HEK293T (cell line): ENCODE results near the gene AMER3.

ENCODE experiments used
- CTCF ChIA-PET: fragments of 350-600 bp; formaldehyde crosslinking; extraction: SDS; loops from one replicate; lab custom pipeline; 2021; ENCODE audit warnings: antibody characterized with exemption, inconsistent platforms; lab: Yijun Ruan, JAX
- POLR2A ChIA-PET: fragments of 350-600 bp; formaldehyde crosslinking; extraction: SDS; loops from one replicate; lab custom pipeline; 2020; ENCODE audit warnings: antibody characterized with exemption, inconsistent platforms; lab: Yijun Ruan, JAX
- DNase-seq: peaks from one replicate; pipeline ENCODE4 v3.0.0; 2012; ENCODE audit warnings: mixed read lengths; ENCODE audit errors: extremely low spot score
- ARNT ChIP-seq: fragments of 450-650 bp; IDR thresholded peaks from 2 replicates; pipeline ENCODE4 v1.6.1; 2017; ENCODE audit warnings: mild to moderate bottlenecking
- BHLHE40 ChIP-seq: fragments of 450-650 bp; IDR thresholded peaks from 2 replicates; pipeline ENCODE4 v1.6.1; 2016; ENCODE audit warnings: mild to moderate bottlenecking, moderate library complexity, borderline replicate concordance
- CTBP1 ChIP-seq: fragments of 450-650 bp; IDR thresholded peaks from 2 replicates; pipeline ENCODE4 v1.6.1; 2016; ENCODE audit warnings: borderline replicate concordance
- ELF4 ChIP-seq: fragments of 450-650 bp; IDR thresholded peaks from 2 replicates; pipeline ENCODE4 v1.6.1; 2017; ENCODE audit warnings: antibody characterized with exemption
- FOXA1 ChIP-seq: fragments of 450-650 bp; IDR thresholded peaks from 2 replicates; pipeline ENCODE4 v1.6.1; 2016; ENCODE audit warnings: mild to moderate bottlenecking
- FOXK2 ChIP-seq: fragments of 450-650 bp; IDR thresholded peaks from 2 replicates; pipeline ENCODE4 v1.6.1; 2016; ENCODE audit warnings: mild to moderate bottlenecking
- FOXM1 ChIP-seq: fragments of 450-650 bp; IDR thresholded peaks from 2 replicates; pipeline ENCODE4 v1.6.1; 2017; ENCODE audit warnings: mild to moderate bottlenecking, borderline replicate concordance
- HDGF ChIP-seq: fragments of 450-650 bp; IDR thresholded peaks from 2 replicates; pipeline ENCODE4 v1.6.1; 2017; ENCODE audit warnings: antibody characterized with exemption, borderline replicate concordance
- L3MBTL2 ChIP-seq: fragments of 450-650 bp; conservative IDR thresholded peaks from 2 replicates; pipeline ENCODE4 v1.6.1; 2016; ENCODE audit warnings: mild to moderate bottlenecking
- LEF1 ChIP-seq: fragments of 450-650 bp; IDR thresholded peaks from 2 replicates; pipeline ENCODE4 v1.6.1; 2017; ENCODE audit warnings: mild to moderate bottlenecking, borderline replicate concordance
- NFRKB ChIP-seq: fragments of 450-650 bp; IDR thresholded peaks from 2 replicates; pipeline ENCODE4 v1.6.1; 2016; ENCODE audit warnings: mild to moderate bottlenecking, moderate library complexity
- SP1 ChIP-seq: fragments of 450-650 bp; IDR thresholded peaks from 2 replicates; pipeline ENCODE4 v1.6.1; 2017
- SUZ12 ChIP-seq: fragments of 450-650 bp; IDR thresholded peaks from 2 replicates; pipeline ENCODE4 v1.6.1; 2016; ENCODE audit warnings: mild to moderate bottlenecking
- TARDBP ChIP-seq: fragments of 450-650 bp; IDR thresholded peaks from 2 replicates; pipeline ENCODE4 v1.6.1; 2016
- ZNF384 ChIP-seq: fragments of 450-650 bp; IDR thresholded peaks from 2 replicates; pipeline ENCODE4 v1.6.1; 2016
- TF ChIP-seq, protein P1 (sequence below): fragments of 450-650 bp; IDR thresholded peaks from 2 replicates; pipeline ENCODE4 v1.6.1; 2016

The AMER3 gene

DNA sequence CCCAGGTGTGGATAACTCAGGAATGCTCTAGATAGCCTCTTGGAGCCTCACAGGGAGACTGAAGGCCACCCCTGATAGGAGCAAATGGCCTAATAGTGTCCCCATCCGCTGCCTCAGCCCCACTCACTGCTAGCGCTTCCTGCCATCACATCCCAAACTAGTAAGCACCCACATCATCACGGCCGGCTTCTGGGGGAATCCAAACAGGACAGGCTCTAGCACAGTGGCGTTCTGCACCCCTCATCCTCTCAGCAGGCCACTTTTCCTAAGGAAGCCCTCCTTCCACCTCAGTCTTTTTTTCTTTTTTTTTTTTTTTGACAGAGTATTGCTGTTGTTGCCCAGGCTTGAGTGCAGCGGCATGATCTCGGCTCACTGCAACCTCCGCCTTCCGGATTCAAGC, 6.3 kb upstream of the AMER3 start:
- ChIA-PET POLR2A (no interaction called here), CTCF (no interaction called here)
- TF ChIP-seq BHLHE40, result no peak
- TF ChIP-seq ZNF384, result no peak
- no peak for TF ChIP-seq LEF1
- no peak for TF ChIP-seq TARDBP
- TF ChIP-seq L3MBTL2, result no peak
- no peak for TF ChIP-seq SP1
- TF ChIP-seq FOXM1, result no peak
- DNase-seq, result no peak

DNA sequence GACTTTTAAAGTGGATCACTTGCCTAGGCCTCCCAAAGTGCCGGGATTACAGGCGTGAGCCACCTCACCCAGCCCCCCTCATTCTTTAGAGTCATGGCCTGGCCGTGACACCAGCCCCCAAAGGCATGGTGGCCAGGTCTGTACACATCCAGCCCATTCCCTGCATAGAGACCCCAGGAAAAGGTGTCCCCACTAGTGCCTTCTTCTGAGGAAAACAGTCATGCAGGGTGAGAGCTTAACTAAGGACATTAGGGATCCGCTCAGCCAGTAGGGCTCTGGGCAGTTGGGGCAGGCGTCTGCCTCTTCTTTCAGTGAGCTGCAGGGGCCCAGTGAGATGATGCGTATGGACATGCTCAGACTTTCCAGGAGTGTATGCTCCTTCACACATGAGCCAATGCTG, 5.7 kb upstream of the AMER3 start:
- CTCF ChIA-PET, result no interaction called here
- DNase-seq, result no peak
- no peak for TF ChIP-seq L3MBTL2
- TF ChIP-seq SP1, result no peak
- no peak for TF ChIP-seq NFRKB
- TF ChIP-seq CTBP1, result no peak
- POLR2A ChIA-PET, result no interaction called here

DNA sequence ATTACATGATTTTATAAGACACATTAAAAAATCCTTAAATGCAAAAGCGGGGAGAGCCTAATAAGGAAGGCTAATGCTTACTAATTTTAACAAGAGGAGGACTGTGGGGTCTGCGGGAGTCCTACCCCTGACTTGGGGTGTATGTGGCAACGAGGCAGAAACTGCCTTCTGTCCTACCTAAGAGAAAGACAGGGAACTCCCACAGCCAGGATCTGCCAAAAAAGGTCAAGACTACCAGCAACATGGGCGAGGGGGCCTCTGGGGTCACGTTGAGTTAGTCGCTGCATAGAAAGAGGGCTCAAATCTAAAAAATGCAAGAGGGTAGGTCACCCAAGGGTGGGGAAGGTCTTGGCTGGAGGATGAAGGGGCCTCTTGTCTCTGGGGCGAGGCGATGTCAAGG, 529 bp upstream of the AMER3 start:
- no peak for DNase-seq
- no peak for TF ChIP-seq FOXM1
- TF ChIP-seq, protein P1, sequence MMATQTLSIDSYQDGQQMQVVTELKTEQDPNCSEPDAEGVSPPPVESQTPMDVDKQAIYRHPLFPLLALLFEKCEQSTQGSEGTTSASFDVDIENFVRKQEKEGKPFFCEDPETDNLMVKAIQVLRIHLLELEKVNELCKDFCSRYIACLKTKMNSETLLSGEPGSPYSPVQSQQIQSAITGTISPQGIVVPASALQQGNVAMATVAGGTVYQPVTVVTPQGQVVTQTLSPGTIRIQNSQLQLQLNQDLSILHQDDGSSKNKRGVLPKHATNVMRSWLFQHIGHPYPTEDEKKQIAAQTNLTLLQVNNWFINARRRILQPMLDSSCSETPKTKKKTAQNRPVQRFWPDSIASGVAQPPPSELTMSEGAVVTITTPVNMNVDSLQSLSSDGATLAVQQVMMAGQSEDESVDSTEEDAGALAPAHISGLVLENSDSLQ, result no peak
- TF ChIP-seq HDGF, result no peak
- no peak for TF ChIP-seq NFRKB
- no peak for TF ChIP-seq LEF1
- TF ChIP-seq FOXK2, result no peak
- no peak for TF ChIP-seq ZNF384
- no peak for TF ChIP-seq L3MBTL2
- no peak for TF ChIP-seq ELF4
- TF ChIP-seq SP1, result no peak
- TF ChIP-seq ARNT, result no peak
- no peak for TF ChIP-seq SUZ12
- no peak for TF ChIP-seq FOXA1
- TF ChIP-seq BHLHE40, result no peak
- no peak for TF ChIP-seq TARDBP
- no peak for TF ChIP-seq CTBP1
- ChIA-PET CTCF (no interaction called here), POLR2A (no interaction called here)

DNA sequence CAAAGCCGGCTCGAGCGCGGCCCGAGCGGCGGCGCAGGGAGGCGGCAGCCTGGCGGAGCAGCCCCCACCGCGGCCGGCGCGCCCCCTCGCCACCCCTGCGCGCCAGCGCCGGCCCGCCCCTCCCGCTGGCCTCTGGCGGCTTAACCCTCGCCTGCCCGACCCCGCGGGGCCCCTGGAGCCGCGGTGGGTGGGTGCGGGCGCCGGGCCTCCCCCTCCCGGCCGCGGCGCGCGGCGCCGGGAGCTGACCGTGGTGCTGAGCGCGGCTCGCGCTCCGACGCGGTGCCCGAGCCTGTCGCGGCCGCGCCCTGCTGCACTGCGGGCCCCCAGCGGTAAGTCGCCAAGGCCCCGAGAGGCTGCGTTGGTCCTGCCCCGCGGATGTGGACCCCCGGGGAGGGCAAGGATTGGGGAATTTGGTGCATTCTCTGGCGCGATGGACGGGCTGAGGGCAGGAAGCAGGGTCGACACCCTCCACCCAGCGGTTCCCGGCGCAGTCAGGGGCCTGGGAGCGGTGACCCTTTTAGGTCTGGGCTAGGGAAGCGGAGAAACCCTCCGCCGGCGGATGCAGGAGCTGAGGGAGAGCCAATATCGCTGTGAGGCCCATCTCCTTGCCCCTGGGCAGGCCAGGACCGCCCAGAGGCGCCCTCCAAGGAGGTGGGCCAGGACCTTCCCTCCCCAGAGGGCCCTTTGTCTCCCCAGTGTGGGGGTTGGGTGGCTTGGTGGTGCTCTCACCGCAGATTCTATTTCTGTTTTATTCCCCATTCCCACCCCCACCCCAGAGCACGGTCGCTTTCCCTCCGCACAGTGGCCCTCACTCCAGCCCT, 923 bp downstream of the AMER3 start:
- ChIA-PET POLR2A (no interaction called here), CTCF (no interaction called here)
- DNase-seq, result peak; percentile 82
- TF ChIP-seq FOXM1 (0 out of 2 replicates have a peak, but pooled peaks have one; percentile 24), NFRKB (no peak)

DNA sequence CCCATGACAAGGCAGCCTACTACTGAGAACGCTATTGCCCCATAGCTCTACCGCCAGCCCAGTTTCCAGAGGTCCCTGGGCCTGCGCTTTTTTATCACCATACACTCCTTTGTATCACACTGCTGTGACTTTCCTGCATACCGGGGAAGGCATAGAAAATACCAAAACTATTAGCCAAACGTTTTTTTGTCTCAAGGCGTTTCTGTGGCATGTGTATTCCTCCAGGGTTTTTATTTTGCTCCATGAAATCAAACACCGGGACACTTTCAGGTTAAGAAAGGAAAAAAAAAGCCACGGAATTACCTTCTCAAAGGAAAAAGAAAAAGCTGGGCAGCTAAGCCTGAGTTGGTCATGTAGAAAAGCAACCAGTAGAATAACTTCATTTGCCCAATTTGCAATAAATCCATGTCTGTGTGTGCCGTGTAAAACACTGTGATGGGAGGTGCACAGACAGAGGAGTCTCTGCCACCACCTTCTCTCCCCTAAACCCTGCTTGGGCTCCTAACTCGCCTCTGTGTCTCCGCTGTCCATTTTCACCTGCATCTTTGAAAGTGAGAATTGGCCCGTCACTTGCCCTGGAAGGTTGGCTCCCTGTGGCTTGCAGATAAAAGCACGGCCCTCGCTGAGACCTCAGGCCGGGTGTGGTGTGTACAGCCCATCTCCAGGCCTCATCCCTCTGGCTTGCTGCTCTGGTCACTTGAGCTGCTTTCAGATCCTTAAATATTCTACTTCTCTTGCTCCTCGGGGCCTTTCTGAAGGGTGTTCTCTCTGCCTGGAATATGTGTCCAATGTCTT, 1.7 kb downstream of the AMER3 start:
- CTCF ChIA-PET, result no interaction called here

DNA sequence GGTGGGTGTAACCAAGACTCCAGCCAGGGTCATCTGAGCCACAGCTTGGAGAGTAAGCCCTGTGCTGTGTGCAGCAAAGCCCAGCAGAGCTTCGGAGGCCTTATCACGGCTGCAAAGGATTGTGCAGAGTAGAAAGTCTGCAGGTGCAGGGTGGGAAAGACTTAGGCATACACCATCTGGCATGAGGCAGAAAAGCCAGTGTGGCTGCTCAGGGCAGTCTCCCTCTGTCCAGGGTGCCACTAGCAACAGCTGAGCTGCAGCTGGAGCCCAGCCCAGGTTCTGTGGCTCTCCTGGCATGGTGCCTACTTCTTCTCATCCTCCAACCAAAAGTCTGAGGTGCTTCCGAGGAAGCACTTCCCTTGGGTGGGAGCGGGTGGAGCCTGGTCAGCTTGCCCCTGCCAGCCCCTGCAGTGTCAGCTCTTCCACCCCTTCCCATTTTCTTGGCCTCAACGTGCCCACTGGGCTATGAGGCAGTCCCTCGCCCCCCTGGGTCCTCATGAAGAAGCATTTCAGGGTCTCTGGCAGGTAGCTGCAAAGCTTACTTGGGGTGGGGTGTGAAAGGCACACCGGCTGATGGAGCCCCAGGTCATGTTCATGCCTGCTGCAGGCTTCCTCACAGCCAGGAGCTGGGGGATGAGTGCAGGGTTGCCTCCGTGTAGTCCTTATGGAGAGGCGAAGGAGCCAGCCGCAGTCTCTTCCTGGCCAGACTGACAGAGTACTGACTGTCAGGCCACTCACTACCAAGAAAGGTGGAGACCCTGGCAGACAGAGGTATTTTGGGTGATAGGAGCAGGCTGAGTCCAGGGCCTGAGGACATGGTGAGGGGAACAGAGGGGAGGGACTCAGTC, 4.8 kb downstream of the AMER3 start:
- CTCF ChIA-PET, result interaction anchor here (0.6 kb wide), 1 partner anchor 30 kb away, joined by 4 read pairs; no protein-coding TSS in a partner anchor
- TF ChIP-seq ELF4 (no peak), L3MBTL2 (no peak), FOXA1 (no peak), ARNT (no peak), CTBP1 (no peak), NFRKB (no peak), BHLHE40 (no peak), LEF1 (no peak), HDGF (no peak), SUZ12 (no peak)
- no peak for DNase-seq
- POLR2A ChIA-PET, result no interaction called here

More for the DNA sequence above, 1.7 kb downstream of the AMER3 start:
- POLR2A ChIA-PET, result no interaction called here
- no peak for DNase-seq
- TF ChIP-seq ZNF384, result no peak
- no peak for TF ChIP-seq HDGF
- no peak for TF ChIP-seq SP1
- no peak for TF ChIP-seq TARDBP
- TF ChIP-seq LEF1, result no peak
- no peak for TF ChIP-seq FOXA1
- no peak for TF ChIP-seq BHLHE40
- no peak for TF ChIP-seq ARNT
